GM23248 (cell line): ENCODE data around the gene CYBC1.

Experiments used
- EZH2 ChIP-seq: fragments of 200-600 bp; sonication (generic); IDR thresholded peaks from 2 replicates; pipeline ENCODE4 v1.6.1; 2018; ENCODE audit warnings: antibody characterized with exemption, mild to moderate bottlenecking; ENCODE audit not compliant: insufficient read depth, poor library complexity, severe bottlenecking
- EZH2phosphoT487 ChIP-seq: fragments of 200-600 bp; sonication (generic); IDR thresholded peaks from 2 replicates; pipeline ENCODE4 v1.6.1; 2018; ENCODE audit warnings: antibody characterized with exemption, moderate library complexity, mild to moderate bottlenecking, low read depth; ENCODE audit not compliant: insufficient read depth

DNA sequence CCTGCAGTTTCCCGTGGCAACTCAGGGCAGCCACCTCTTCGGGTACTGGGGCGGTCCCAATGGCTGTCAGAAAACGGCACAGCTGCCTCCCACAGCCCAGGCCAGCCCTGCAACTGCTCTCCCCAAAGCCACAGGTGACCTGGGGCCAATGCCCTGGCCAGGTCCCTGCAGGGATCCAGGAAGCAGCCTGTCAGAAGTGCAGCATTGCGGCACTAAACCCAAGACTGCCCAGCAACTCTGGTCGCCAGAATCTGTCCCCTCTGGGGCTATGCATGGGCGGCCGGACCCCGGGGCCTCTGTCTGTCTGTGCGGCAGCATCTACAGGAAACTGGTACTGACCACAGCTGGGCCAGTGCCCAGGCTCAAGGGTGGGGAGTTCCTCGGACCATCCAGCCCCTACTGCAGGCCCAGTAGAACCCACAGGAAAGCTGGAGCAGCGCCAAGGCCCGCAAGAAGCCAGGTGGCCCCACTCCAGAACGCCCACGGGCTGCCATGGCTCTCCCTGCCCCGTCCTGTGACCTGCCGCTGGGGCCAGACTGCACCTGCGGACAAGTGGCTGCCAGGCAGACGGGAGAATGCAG, 5.5 kb downstream of the CYBC1 start:
- TF ChIP-seq EZH2phosphoT487 (no peak), EZH2 (no peak)
